Naive B cell (primary cell): ENCODE data around the gene SGSH. TPM values are rescaled to one million over a fixed set of nuclear protein-coding genes. Genes with fewer than 3 reads are reported as not detected.
A peak's percentile ranks its signal among the peaks of the same experiment; 100 is the strongest.
"Not testable (repeated sequence)": the region's sequence is repeated elsewhere in the genome, so short reads cannot be mapped to it uniquely, and the experiment has no call there.

Source experiments
- ATAC-seq, 2 donors: fragments of 150-1000 bp; cut with Tn5 transposase; 2 replicates each; pipeline ENCODE4 v1.10.0; 2021; ENCODE audit warnings: low read depth in 2 of 2, mild to moderate bottlenecking in 2 of 2, moderate library complexity in 2 of 2
- DNase-seq: peaks from one replicate; pipeline ENCODE4 v3.0.0; 2022
- H3K27ac Mint-ChIP-seq, 6 donors: one replicate each; pipeline ENCODE4 v1.8.0; 2020 to 2022; ENCODE audit warnings: mild to moderate bottlenecking in 6 of 6, mixed read lengths in 6 of 6, moderate library complexity in 5 of 6, inconsistent platforms in 2 of 6
- H3K27me3 Mint-ChIP-seq, 3 donors: one replicate each; pipeline ENCODE4 v1.8.0; 2021 to 2022; ENCODE audit warnings: mixed read lengths in 3 of 3, mild to moderate bottlenecking in 1 of 3
- H3K36me3 Mint-ChIP-seq, 2 donors: one replicate each; pipeline ENCODE4 v1.8.0; 2020 to 2022; ENCODE audit warnings: mixed read lengths in 2 of 2, inconsistent platforms in 1 of 2, mild to moderate bottlenecking in 1 of 2
- H3K4me1 Mint-ChIP-seq, 3 donors: one replicate each; pipeline ENCODE4 v1.8.0; 2020 to 2022; ENCODE audit warnings: mixed read lengths in 3 of 3, inconsistent platforms in 1 of 3, mild to moderate bottlenecking in 1 of 3, moderate library complexity in 1 of 3
- H3K4me3 Mint-ChIP-seq, 8 donors: one replicate each; pipeline ENCODE4 v1.8.0; 2020 to 2022; ENCODE audit warnings: mild to moderate bottlenecking in 8 of 8, mixed read lengths in 8 of 8, moderate library complexity in 8 of 8, inconsistent platforms in 2 of 8
- H3K9me3 Mint-ChIP-seq, 7 donors: one replicate each; pipeline ENCODE4 v1.8.0; 2020 to 2022; ENCODE audit warnings: mixed read lengths in 7 of 7, mild to moderate bottlenecking in 5 of 7, inconsistent platforms in 2 of 7, moderate library complexity in 1 of 7
- polyA plus RNA-seq, 6 donors: library from polyadenylated mRNA; unstranded; fragments of 300-500 nt; fragmentation: Illumina TruSeq; gene quantifications; one replicate each; pipeline ENCODE4 v1.2.3, GENCODE V29; 2021; ENCODE audit warnings: low read depth in 6 of 6

Gene SGSH
- polyA plus RNA-seq, 6 donors from 2014 or later = 12.3 to 38.5 (median 22.4) TPM

- ATAC-seq (no peak), DNase-seq (no peak)
- Mint-ChIP-seq H3K9me3 (no peaks in the 10 kb centered on the region), H3K27me3 (no peaks in the 10 kb centered on the region), H3K36me3 (no peaks in the 10 kb centered on the region), H3K27ac (no peak overlapping the region), H3K4me3 (no peak overlapping the region), H3K4me1 (peaks cover 0 to 4% (median 0%) of the 10 kb centered on the region in 3 donors)
Observed at GRCh38 chr17:80248001-80248893, 28.1 kb upstream of the SGSH start.

- Mint-ChIP-seq H3K4me1 (peaks cover 0 to under 1% (median 0%) of the 10 kb centered on the region in 3 donors), H3K27me3 (no peaks in the 10 kb centered on the region), H3K27ac (no peak overlapping the region), H3K4me3 (no peak overlapping the region), H3K36me3 (no peaks in the 10 kb centered on the region), H3K9me3 (no peaks in the 10 kb centered on the region)
- DNase-seq (no peak), ATAC-seq (no peak)
Observed at GRCh38 chr17:80247561-80247960, 27.4 kb upstream of the SGSH start.

GRCh38 chr17:80246726-80247125 lies 26.6 kb upstream of the SGSH start:
- DNase-seq (no peak), ATAC-seq (no peak)
- Mint-ChIP-seq H3K9me3 (no peaks in the 10 kb centered on the region), H3K27me3 (no peaks in the 10 kb centered on the region), H3K4me1 (no peaks in the 10 kb centered on the region), H3K27ac (no peak overlapping the region), H3K36me3 (no peaks in the 10 kb centered on the region), H3K4me3 (no peak overlapping the region)

- Mint-ChIP-seq H3K27me3 (no peaks in the 10 kb centered on the region), H3K4me3 (no peak overlapping the region), H3K27ac (no peak overlapping the region)
Observed at GRCh38 chr17:80246266-80246681, 26.1 kb upstream of the SGSH start.

GRCh38 chr17:80245566-80246265 lies 25.6 kb upstream of the SGSH start:
- Mint-ChIP-seq H3K9me3 (no peaks in the 10 kb centered on the region), H3K4me1 (no peaks in the 10 kb centered on the region), H3K27ac (peak overlapping the region in 1 of 6 donors; percentile 79), H3K4me3 (no peak overlapping the region), H3K27me3 (no peaks in the 10 kb centered on the region), H3K36me3 (no peaks in the 10 kb centered on the region)
- DNase-seq = no peak
- ATAC-seq = no peak

More at GRCh38 chr17:80246266-80246681, 26.1 kb upstream of the SGSH start:
- DNase-seq = no peak
- Mint-ChIP-seq H3K36me3 (no peaks in the 10 kb centered on the region), H3K4me1 (no peaks in the 10 kb centered on the region), H3K9me3 (no peaks in the 10 kb centered on the region)
- ATAC-seq = no peak

GRCh38 chr17:80244871-80245509 lies 24.9 kb upstream of the SGSH start:
- peak overlapping the region in 2 of 6 donors; percentile 22 to 79 for H3K27ac Mint-ChIP-seq
- DNase-seq (no peak), ATAC-seq (no peak)
- peak overlapping the region in 1 of 8 donors; percentile 19 for H3K4me3 Mint-ChIP-seq
- no peaks in the 10 kb centered on the region for H3K27me3 Mint-ChIP-seq
- H3K36me3 Mint-ChIP-seq = no peaks in the 10 kb centered on the region
- no peaks in the 10 kb centered on the region for H3K4me1 Mint-ChIP-seq
- no peaks in the 10 kb centered on the region for H3K9me3 Mint-ChIP-seq

- DNase-seq, H3K4me3 Mint-ChIP-seq, H3K27me3 Mint-ChIP-seq, H3K9me3 Mint-ChIP-seq, ATAC-seq, H3K4me1 Mint-ChIP-seq, H3K36me3 Mint-ChIP-seq: not testable (repeated sequence)
- H3K27ac Mint-ChIP-seq = peak overlapping the region in 1 of 6 donors; percentile 15
Observed at GRCh38 chr17:80244448-80244847, 24.3 kb upstream of the SGSH start.

- no peaks in the 10 kb centered on the region for H3K36me3 Mint-ChIP-seq
- no peak overlapping the region for H3K27ac Mint-ChIP-seq
- H3K9me3 Mint-ChIP-seq = no peaks in the 10 kb centered on the region
- H3K4me3 Mint-ChIP-seq = no peak overlapping the region
- H3K4me1 Mint-ChIP-seq = no peaks in the 10 kb centered on the region
- no peaks in the 10 kb centered on the region for H3K27me3 Mint-ChIP-seq
- ATAC-seq = no peak
- DNase-seq = no peak
Observed at GRCh38 chr17:80243526-80244433, 23.6 kb upstream of the SGSH start.

GRCh38 chr17:80242505-80242904 lies 22.4 kb upstream of the SGSH start:
- no peak for DNase-seq
- no peaks in the 10 kb centered on the region for H3K36me3 Mint-ChIP-seq
- H3K4me1 Mint-ChIP-seq = peaks cover 0 to 3% (median 0%) of the 10 kb centered on the region in 3 donors
- peaks cover 0 to 1% (median 0%) of the 10 kb centered on the region in 7 donors for H3K9me3 Mint-ChIP-seq
- H3K27ac Mint-ChIP-seq = no peak overlapping the region
- ATAC-seq = no peak
- H3K27me3 Mint-ChIP-seq = no peaks in the 10 kb centered on the region
- no peak overlapping the region for H3K4me3 Mint-ChIP-seq

- no peak for DNase-seq
- H3K36me3 Mint-ChIP-seq = peaks cover 0 to 22% of the 10 kb centered on the region in 2 donors
- no peak overlapping the region for H3K4me3 Mint-ChIP-seq
- H3K4me1 Mint-ChIP-seq = peaks cover 0 to 3% (median 0%) of the 10 kb centered on the region in 3 donors
- no peak for ATAC-seq
- peak overlapping the region in 1 of 6 donors; percentile 59 for H3K27ac Mint-ChIP-seq
- no peaks in the 10 kb centered on the region for H3K27me3 Mint-ChIP-seq
- peaks cover 4 to 27% (median 21%) of the 10 kb centered on the region in 7 donors for H3K9me3 Mint-ChIP-seq
Observed at GRCh38 chr17:80237386-80237785, 17.3 kb upstream of the SGSH start.

- H3K27me3 Mint-ChIP-seq = no peaks in the 10 kb centered on the region
- DNase-seq (no peak), ATAC-seq (no peak)
- no peak overlapping the region for H3K4me3 Mint-ChIP-seq
- peaks cover 5 to 31% (median 26%) of the 10 kb centered on the region in 7 donors for H3K9me3 Mint-ChIP-seq
- H3K27ac Mint-ChIP-seq = no peak overlapping the region
- peaks cover 0 to 25% of the 10 kb centered on the region in 2 donors for H3K36me3 Mint-ChIP-seq
- H3K4me1 Mint-ChIP-seq = peaks cover 0 to 3% (median 0%) of the 10 kb centered on the region in 3 donors
Observed at GRCh38 chr17:80236911-80237310, 16.8 kb upstream of the SGSH start.

- H3K4me1 Mint-ChIP-seq = no peaks in the 10 kb centered on the region
- H3K36me3 Mint-ChIP-seq = peaks cover 3 to 25% of the 10 kb centered on the region in 2 donors
- H3K9me3 Mint-ChIP-seq = peaks cover 5 to 40% (median 32%) of the 10 kb centered on the region in 7 donors
- no peak for ATAC-seq
- no peaks in the 10 kb centered on the region for H3K27me3 Mint-ChIP-seq
- no peak overlapping the region for H3K4me3 Mint-ChIP-seq
- no peak for DNase-seq
- no peak overlapping the region for H3K27ac Mint-ChIP-seq
Observed at GRCh38 chr17:80233202-80233601, 13.1 kb upstream of the SGSH start.

GRCh38 chr17:80232438-80232837 lies 12.3 kb upstream of the SGSH start:
- H3K9me3 Mint-ChIP-seq = peaks cover 5 to 40% (median 32%) of the 10 kb centered on the region in 7 donors
- ATAC-seq = no peak

More at GRCh38 chr17:80232438-80232837, 12.3 kb upstream of the SGSH start:
- Mint-ChIP-seq H3K4me1 (no peaks in the 10 kb centered on the region), H3K4me3 (no peak overlapping the region), H3K27ac (no peak overlapping the region), H3K27me3 (no peaks in the 10 kb centered on the region), H3K36me3 (peaks cover 3 to 25% of the 10 kb centered on the region in 2 donors)
- DNase-seq = no peak
